OCI-LY7 (cell line): ENCODE measurements around the gene SMYD3. TPM values are rescaled to one million over a fixed set of nuclear protein-coding genes. Genes with fewer than 3 reads are reported as not detected.

Source experiments
- BruUV-seq: library from RNA; stranded (reverse); fragments of 400-500 nt; replicated peaks from 2 replicates; lab custom pipeline; 2021; lab: Mats Ljungman, UMichigan
- CTCF ChIA-PET: fragments of 300-600 bp; sonication (Branson Sonifier 250); formaldehyde crosslinking; loops from one replicate; lab custom pipeline; 2022; ENCODE audit warnings: antibody characterized with exemption; ENCODE audit not compliant: unreplicated experiment; lab: Charles Lee
- POLR2A ChIA-PET: fragments of 300-600 bp; sonication (Branson Sonifier 250); formaldehyde crosslinking; loops from one replicate; lab custom pipeline; 2022; ENCODE audit warnings: antibody characterized with exemption; lab: Charles Lee
- DNase-seq: peaks from one replicate; pipeline ENCODE4 v3.0.0-alpha.2; 2015; ENCODE audit warnings: low spot score
- H2AFZ ChIP-seq: fragments of 200-600 bp; sonication (generic), shearing (Covaris generic); 2 replicates; pipeline ENCODE4 v1.6.1; 2014; ENCODE audit warnings: mild to moderate bottlenecking, antibody characterized with exemption, low read length, moderate library complexity
- H3K27ac ChIP-seq: fragments of 200-600 bp; sonication (generic); 2 replicates; pipeline ENCODE4 v1.5.1; 2014; ENCODE audit warnings: mixed run types, low read depth, mild to moderate bottlenecking, moderate library complexity, low read length, inconsistent platforms; ENCODE audit not compliant: poor library complexity, severe bottlenecking
- H3K36me3 ChIP-seq: fragments of 200-600 bp; sonication (generic); 2 replicates; pipeline ENCODE4 v1.6.1; 2014; ENCODE audit warnings: mild to moderate bottlenecking, antibody characterized with exemption, low read length, moderate library complexity, mixed read lengths; ENCODE audit not compliant: insufficient read depth
- H3K4me1 ChIP-seq: fragments of 200-600 bp; sonication (generic); 2 replicates; pipeline ENCODE4 v1.5.1; 2014; ENCODE audit warnings: mild to moderate bottlenecking, low read length; ENCODE audit not compliant: insufficient read depth, poor library complexity, severe bottlenecking
- H3K4me2 ChIP-seq: fragments of 200-600 bp; sonication (generic); 2 replicates; pipeline ENCODE4 v1.6.1; 2014; ENCODE audit warnings: mild to moderate bottlenecking, low read length
- H3K4me3 ChIP-seq: fragments of 200-600 bp; sonication (generic); 2 replicates; pipeline ENCODE4 v1.5.1; 2014; ENCODE audit warnings: mild to moderate bottlenecking, low read depth, low read length; ENCODE audit not compliant: poor library complexity, severe bottlenecking
- H3K79me2 ChIP-seq: fragments of 200-600 bp; sonication (generic); 2 replicates; pipeline ENCODE4 v1.6.1; 2016; ENCODE audit warnings: low read depth, mild to moderate bottlenecking, low read length, moderate library complexity, mixed read lengths; ENCODE audit not compliant: insufficient read depth
- H3K9me2 ChIP-seq: fragments of 200-600 bp; sonication (generic); 2 replicates; pipeline ENCODE4 v1.6.1; 2016; ENCODE audit warnings: mild to moderate bottlenecking, low read length, mixed read lengths; ENCODE audit not compliant: insufficient read depth
- H3K9me3 ChIP-seq: fragments of 200-600 bp; sonication (generic); 2 replicates; pipeline ENCODE4 v1.6.1; 2014; ENCODE audit warnings: mild to moderate bottlenecking, mixed run types, low read length, mixed read lengths
- H4K20me1 ChIP-seq: fragments of 200-600 bp; sonication (generic); 2 replicates; pipeline ENCODE4 v1.6.1; 2014; ENCODE audit warnings: mild to moderate bottlenecking, antibody characterized with exemption, low read length, moderate library complexity, mixed read lengths; ENCODE audit not compliant: insufficient read depth
- EZH2phosphoT487 ChIP-seq: fragments of 200-600 bp; sonication (generic); IDR thresholded peaks from 2 replicates; pipeline ENCODE4 v1.6.1; 2018; ENCODE audit warnings: low read depth, borderline replicate concordance, mild to moderate bottlenecking, mixed run types, antibody characterized with exemption, low read length, moderate library complexity, mixed read lengths
- intact Hi-C: fragments of 100-400 bp; cut with micrococcal nuclease; formaldehyde crosslinking; loops from one replicate; pipeline ENCODE4 v1.10.0; 2022; ENCODE audit not compliant: unreplicated experiment
- total RNA-seq, 2 experiments: library from RNA; depleted of rRNA in 1 of 2; stranded (reverse); fragments of >200 nt in 1 of 2; shearing (Covaris generic) in 1 of 2; gene quantifications; 2 replicates each; pipeline ENCODE4 v1.2.3, GENCODE V29; 2014 to 2022
- TF ChIP-seq, protein P1 (sequence below): fragments of 200-600 bp; sonication (generic); conservative IDR thresholded peaks from 2 replicates; pipeline ENCODE4 v1.5.1; 2014; ENCODE audit warnings: mild to moderate bottlenecking, antibody characterized with exemption, low read length, moderate library complexity, mixed read lengths

Gene SMYD3
- total RNA-seq, 2 experiments from 2014 or later: 28.9 to 34.5 TPM

DNA sequence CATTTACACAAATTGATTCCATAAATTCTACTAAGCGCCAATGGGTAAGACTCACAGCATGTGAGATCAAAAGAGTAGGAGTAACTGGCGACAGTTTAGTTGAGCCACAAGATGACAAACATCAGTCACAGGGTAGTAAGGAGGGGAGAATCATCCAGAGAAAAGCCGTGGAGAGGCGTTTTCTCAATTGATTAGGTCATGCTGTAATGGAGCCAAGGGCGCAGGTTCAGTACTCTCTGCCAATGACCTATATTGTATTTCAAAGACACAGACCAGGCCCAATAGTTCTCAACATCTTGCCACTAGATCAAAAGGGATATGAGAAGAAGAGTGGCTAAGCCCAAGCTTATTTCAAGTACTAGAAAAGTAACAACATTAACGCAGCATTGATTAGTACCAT lies 467.5 kb downstream of the SMYD3 start:
- no peak for DNase-seq
- Histone ChIP-seq H3K4me3 (no peak overlapping the region), H2AFZ (no peak overlapping the region), H3K4me2 (no peak overlapping the region), H4K20me1 (no peaks in the 10 kb centered on the region), H3K4me1 (no peaks in the 10 kb centered on the region), H3K36me3 (no peaks in the 10 kb centered on the region), H3K27ac (no peak overlapping the region), H3K79me2 (no peaks in the 10 kb centered on the region), H3K9me3 (no peaks in the 10 kb centered on the region), H3K9me2 (no peaks in the 10 kb centered on the region)
- TF ChIP-seq, protein P1, sequence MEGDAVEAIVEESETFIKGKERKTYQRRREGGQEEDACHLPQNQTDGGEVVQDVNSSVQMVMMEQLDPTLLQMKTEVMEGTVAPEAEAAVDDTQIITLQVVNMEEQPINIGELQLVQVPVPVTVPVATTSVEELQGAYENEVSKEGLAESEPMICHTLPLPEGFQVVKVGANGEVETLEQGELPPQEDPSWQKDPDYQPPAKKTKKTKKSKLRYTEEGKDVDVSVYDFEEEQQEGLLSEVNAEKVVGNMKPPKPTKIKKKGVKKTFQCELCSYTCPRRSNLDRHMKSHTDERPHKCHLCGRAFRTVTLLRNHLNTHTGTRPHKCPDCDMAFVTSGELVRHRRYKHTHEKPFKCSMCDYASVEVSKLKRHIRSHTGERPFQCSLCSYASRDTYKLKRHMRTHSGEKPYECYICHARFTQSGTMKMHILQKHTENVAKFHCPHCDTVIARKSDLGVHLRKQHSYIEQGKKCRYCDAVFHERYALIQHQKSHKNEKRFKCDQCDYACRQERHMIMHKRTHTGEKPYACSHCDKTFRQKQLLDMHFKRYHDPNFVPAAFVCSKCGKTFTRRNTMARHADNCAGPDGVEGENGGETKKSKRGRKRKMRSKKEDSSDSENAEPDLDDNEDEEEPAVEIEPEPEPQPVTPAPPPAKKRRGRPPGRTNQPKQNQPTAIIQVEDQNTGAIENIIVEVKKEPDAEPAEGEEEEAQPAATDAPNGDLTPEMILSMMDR: no peak
- no peak for TF ChIP-seq EZH2phosphoT487
- ChIA-PET POLR2A (no interaction called here), CTCF (no interaction called here)
- BruUV-seq: no TSS peak
- intact Hi-C loops: no loop called here

DNA sequence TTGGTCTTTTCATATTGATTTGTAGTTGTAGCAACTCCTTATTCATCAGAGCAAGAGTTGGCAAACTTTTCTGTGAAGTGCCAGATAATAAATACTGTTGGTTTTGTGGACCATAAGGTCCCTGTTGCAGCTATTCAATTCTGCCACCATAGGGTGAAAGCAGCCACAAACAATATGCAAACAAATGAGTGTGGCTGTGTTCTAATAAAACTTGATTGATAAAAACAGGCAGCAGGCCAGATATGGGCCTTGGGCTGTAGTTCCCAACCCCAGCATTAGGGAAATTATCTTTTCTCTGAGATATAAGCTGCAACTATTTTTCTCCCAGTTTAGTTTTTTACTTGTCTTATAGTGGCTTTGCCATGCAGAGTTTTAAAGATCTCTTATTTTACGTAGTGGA lies 469.2 kb downstream of the SMYD3 start:
- Histone ChIP-seq H4K20me1 (no peaks in the 10 kb centered on the region), H3K9me2 (no peaks in the 10 kb centered on the region), H3K4me1 (no peaks in the 10 kb centered on the region), H3K79me2 (no peaks in the 10 kb centered on the region), H2AFZ (no peak overlapping the region), H3K4me2 (no peak overlapping the region), H3K36me3 (no peaks in the 10 kb centered on the region), H3K9me3 (no peaks in the 10 kb centered on the region), H3K4me3 (no peak overlapping the region), H3K27ac (no peak overlapping the region)
- BruUV-seq: no TSS peak
- intact Hi-C loops: no loop called here
- POLR2A ChIA-PET: interaction anchor here (0.6 to 1.2 kb wide), 2 partner anchors 12 to 27 kb away, joined by 3 read pairs; no protein-coding TSS in a partner anchor
- no peak for TF ChIP-seq EZH2phosphoT487
- TF ChIP-seq, protein P1: no peak
- CTCF ChIA-PET: no interaction called here
- DNase-seq: no peak

DNA sequence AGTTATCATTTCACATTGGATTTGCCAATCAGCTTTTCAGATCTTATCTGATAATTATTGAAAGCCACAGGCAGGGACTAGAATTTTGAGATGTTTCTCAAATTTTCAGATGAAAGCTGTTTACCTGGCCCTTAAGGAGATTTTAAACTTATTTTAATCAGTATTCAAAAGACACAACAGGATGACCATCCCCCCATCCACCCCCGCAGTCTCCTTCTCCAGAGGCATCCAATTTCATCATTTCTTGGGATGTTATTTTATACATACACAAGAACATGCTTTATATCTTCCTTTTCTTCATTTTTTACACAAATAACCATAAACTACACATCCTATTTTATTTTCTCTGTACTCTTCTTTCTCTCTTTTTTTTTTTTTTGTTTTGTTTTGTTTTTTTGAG lies 470.9 kb downstream of the SMYD3 start:
- ChIA-PET POLR2A (interaction anchor here (1.0 kb wide), 1 partner anchor 15 kb away, joined by 3 read pairs; no protein-coding TSS in a partner anchor), CTCF (no interaction called here)
- Histone ChIP-seq H3K27ac (no peak overlapping the region), H3K4me2 (no peak overlapping the region), H3K79me2 (no peaks in the 10 kb centered on the region), H3K36me3 (no peaks in the 10 kb centered on the region), H3K9me3 (no peaks in the 10 kb centered on the region), H2AFZ (no peak overlapping the region), H3K4me3 (no peak overlapping the region), H4K20me1 (no peaks in the 10 kb centered on the region), H3K9me2 (no peaks in the 10 kb centered on the region), H3K4me1 (no peaks in the 10 kb centered on the region)
- TF ChIP-seq, protein P1: no peak
- no peak for TF ChIP-seq EZH2phosphoT487
- intact Hi-C loops: no loop called here
- no peak for DNase-seq
- no TSS peak for BruUV-seq
